Right hindlimb (tissue), 1 donor: Measurements from ENCODE around the gene DGKB.
"Not testable (repeated sequence)": the region's sequence is repeated elsewhere in the genome, so short reads cannot be mapped to it uniquely, and the experiment has no call there.

Experiments
- DNase-seq: peaks from one replicate; pipeline ENCODE4 v3.0.0-alpha.2; 2018

The DGKB gene

GRCh38 chr7:14375998-14376397, 526.6 kb downstream of the DGKB start:
- DNase-seq: no peak

GRCh38 chr7:14374336-14374735, 528.2 kb downstream of the DGKB start:
- DNase-seq: no peak

- no peak for DNase-seq
These were observed 534.3 kb downstream of the DGKB start for GRCh38 chr7:14368285-14368684.

GRCh38 chr7:14351167-14351566, 551.4 kb downstream of the DGKB start:
- no peak for DNase-seq

GRCh38 chr7:14341200-14341775, 561.3 kb downstream of the DGKB start:
- no peak for DNase-seq

GRCh38 chr7:14340393-14341074, 562.0 kb downstream of the DGKB start:
- no peak for DNase-seq

GRCh38 chr7:14339861-14340260, 562.7 kb downstream of the DGKB start:
- no peak for DNase-seq

GRCh38 chr7:14336256-14336655, 566.3 kb downstream of the DGKB start:
- DNase-seq: no peak

GRCh38 chr7:14332155-14332554, 570.4 kb downstream of the DGKB start:
- DNase-seq: no peak

- no peak for DNase-seq
These were observed 577.8 kb downstream of the DGKB start for GRCh38 chr7:14324767-14325166.

GRCh38 chr7:14322724-14323123, 579.8 kb downstream of the DGKB start:
- no peak for DNase-seq

- no peak for DNase-seq
These were observed 580.6 kb downstream of the DGKB start for GRCh38 chr7:14321947-14322346.

- no peak for DNase-seq
These were observed 593.1 kb downstream of the DGKB start for GRCh38 chr7:14309432-14309831.

- no peak for DNase-seq
These were observed 597.2 kb downstream of the DGKB start for GRCh38 chr7:14305233-14305866.

- no peak for DNase-seq
These were observed 599.0 kb downstream of the DGKB start for GRCh38 chr7:14303536-14303935.

- no peak for DNase-seq
These were observed 607.9 kb downstream of the DGKB start for GRCh38 chr7:14294637-14295036.

GRCh38 chr7:14293434-14293833, 609.1 kb downstream of the DGKB start:
- DNase-seq: no peak

- DNase-seq: no peak
These were observed 609.8 kb downstream of the DGKB start for GRCh38 chr7:14292737-14293136.

- DNase-seq: no peak
These were observed 612.6 kb downstream of the DGKB start for GRCh38 chr7:14289957-14290356.

- no peak for DNase-seq
These were observed 613.9 kb downstream of the DGKB start for GRCh38 chr7:14288701-14289100.

- DNase-seq: no peak
These were observed 615.2 kb downstream of the DGKB start for GRCh38 chr7:14287398-14287797.

GRCh38 chr7:14286036-14286435, 616.5 kb downstream of the DGKB start:
- no peak for DNase-seq

- not testable (repeated sequence) for DNase-seq
These were observed 623.3 kb downstream of the DGKB start for GRCh38 chr7:14279065-14279871.

GRCh38 chr7:14275356-14275755, 627.2 kb downstream of the DGKB start:
- no peak for DNase-seq
